Esophagus squamous epithelium (tissue), 5 donors: ENCODE results near the gene SFXN5. TPM values are rescaled to one million over a fixed set of nuclear protein-coding genes. Genes with fewer than 3 reads are reported as not detected.

ENCODE experiments used
- DNase-seq: peaks from one replicate; lab custom pipeline; 2025; lab: John Stamatoyannopoulos, UW
- H3K27ac ChIP-seq, 4 donors: fragments of 200-600 bp; sonication (generic); one replicate each; pipeline ENCODE4 v1.5.1; 2016 to 2019; ENCODE audit warnings: mild to moderate bottlenecking in 1 of 4
- H3K27me3 ChIP-seq, 4 donors: fragments of 200-600 bp; sonication (generic); 1 replicate in 3 of 4; 2 replicates in 1 of 4; pipeline versions ENCODE4 v1.5.1 to v1.6.0; 2017 to 2021; ENCODE audit warnings: antibody characterized with exemption in 1 of 4
- H3K36me3 ChIP-seq, 3 donors: fragments of 200-600 bp; sonication (generic); one replicate each; pipeline ENCODE4 v1.5.1; 2016 to 2019
- H3K4me1 ChIP-seq, 3 donors: fragments of 200-600 bp; sonication (generic); one replicate each; pipeline ENCODE4 v1.5.1; 2017 to 2019
- H3K4me3 ChIP-seq, 4 donors: fragments of 200-600 bp; sonication (generic); 1 replicate in 3 of 4; 2 replicates in 1 of 4; pipeline ENCODE4 v1.5.1; 2016 to 2019; ENCODE audit warnings: mild to moderate bottlenecking in 2 of 4, moderate library complexity in 1 of 4
- H3K9me3 ChIP-seq, 3 donors: fragments of 200-600 bp; sonication (generic); one replicate each; pipeline ENCODE4 v1.5.1; 2016 to 2019
- CTCF ChIP-seq, 6 experiments: fragments of 450-650 bp in 4 of 6; fragments of 200-600 bp in 2 of 6; sonication (generic) in 2 of 6; IDR thresholded peaks; one replicate each; pipeline ENCODE4 v1.5.1; 2016 to 2019; ENCODE audit warnings: antibody characterized with exemption in 6 of 6, mild to moderate bottlenecking in 4 of 6, moderate library complexity in 4 of 6
- POLR2A ChIP-seq, 4 donors: fragments of 450-650 bp; IDR thresholded peaks; one replicate each; pipeline ENCODE4 v1.6.1; 2017; ENCODE audit warnings: antibody characterized with exemption in 4 of 4, mild to moderate bottlenecking in 4 of 4, moderate library complexity in 3 of 4
- WGBS, 2 donors: methylation state at CpG; one replicate each; pipeline ENCODE4 v1.1.5; 2018; 5-methylcytosine and 5-hydroxymethylcytosine counted together
- intact Hi-C: fragments of 100-400 bp; cut with DNase I; formaldehyde crosslinking; loops from one replicate; pipeline ENCODE4 v1.15.0; 2022
- total RNA-seq, 4 donors: library from RNA; depleted of rRNA; stranded (reverse); fragments of >200 nt; gene quantifications; one replicate each; pipeline ENCODE4 v1.1.0, GENCODE V29; 2016
- donor health status: DM: yes; HTN: yes; CAD: no.

Gene SFXN5
- total RNA-seq, 4 donors from 2014 or later: 4.2 to 16.4 (median 12.7) TPM

- WGBS, 2 donors: 74 to 88% methylated on average over 9 of the region's 10 CpGs
- no peak overlapping the region for H3K27ac ChIP-seq
- no peak for DNase-seq
- no peaks in the 10 kb centered on the region for H3K9me3 ChIP-seq
- H3K36me3 ChIP-seq: peaks cover 0 to 8% (median 0%) of the 10 kb centered on the region in 3 donors
- TF ChIP-seq CTCF (IDR thresholded peaks at IDR 0.05): no peak
- TF ChIP-seq POLR2A (IDR thresholded peaks at IDR 0.05): no peak
- intact Hi-C loops: no loop called here
- H3K27me3 ChIP-seq: no peaks in the 10 kb centered on the region
- H3K4me3 ChIP-seq: no peak overlapping the region
- H3K4me1 ChIP-seq: no peaks in the 10 kb centered on the region
Measured at GRCh38 chr2:73031725-73032701, 39.5 kb downstream of the SFXN5 start.

- Histone ChIP-seq H3K27ac (no peak overlapping the region), H3K4me3 (no peak overlapping the region), H3K27me3 (no peaks in the 10 kb centered on the region), H3K9me3 (no peaks in the 10 kb centered on the region), H3K4me1 (no peaks in the 10 kb centered on the region), H3K36me3 (peaks cover 0 to 8% (median 0%) of the 10 kb centered on the region in 3 donors)
- DNase-seq: no peak
- 77 to 96% methylated on average over 3 of the region's 3 CpGs for WGBS, 2 donors
- TF ChIP-seq CTCF (IDR thresholded peaks at IDR 0.05) (no peak), POLR2A (IDR thresholded peaks at IDR 0.05) (no peak)
- intact Hi-C loops: no loop called here
Measured at GRCh38 chr2:73031095-73031678, 40.3 kb downstream of the SFXN5 start.

GRCh38 chr2:73028841-73029240 lies 42.7 kb downstream of the SFXN5 start:
- no peak overlapping the region for H3K4me3 ChIP-seq

GRCh38 chr2:73027340-73027739 lies 44.2 kb downstream of the SFXN5 start:
- peaks cover 0 to 14% (median 0%) of the 10 kb centered on the region in 3 donors for H3K36me3 ChIP-seq
- H3K27me3 ChIP-seq: no peaks in the 10 kb centered on the region
- no peak overlapping the region for H3K4me3 ChIP-seq
- intact Hi-C loops: no loop called here
- WGBS, 2 donors: 88 to 100% methylated on average over 1 of the region's 1 CpG
- no peaks in the 10 kb centered on the region for H3K9me3 ChIP-seq
- no peak for TF ChIP-seq CTCF (IDR thresholded peaks at IDR 0.05)
- no peak for TF ChIP-seq POLR2A (IDR thresholded peaks at IDR 0.05)
- H3K27ac ChIP-seq: no peak overlapping the region
- H3K4me1 ChIP-seq: no peaks in the 10 kb centered on the region
- DNase-seq: no peak

More at GRCh38 chr2:73028841-73029240, 42.7 kb downstream of the SFXN5 start:
- Histone ChIP-seq H3K27me3 (no peaks in the 10 kb centered on the region), H3K9me3 (no peaks in the 10 kb centered on the region), H3K27ac (no peak overlapping the region), H3K4me1 (no peaks in the 10 kb centered on the region), H3K36me3 (peaks cover 0 to 8% (median 0%) of the 10 kb centered on the region in 3 donors)
- intact Hi-C loops: no loop called here
- no peak for TF ChIP-seq POLR2A (IDR thresholded peaks at IDR 0.05)
- TF ChIP-seq CTCF (IDR thresholded peaks at IDR 0.05): no peak
- no peak for DNase-seq
- 69 to 78% methylated on average over 4 to 8 of the region's 10 CpGs for WGBS, 2 donors

- Histone ChIP-seq H3K4me1 (no peaks in the 10 kb centered on the region), H3K27me3 (no peaks in the 10 kb centered on the region), H3K27ac (no peak overlapping the region), H3K4me3 (no peak overlapping the region), H3K9me3 (no peaks in the 10 kb centered on the region), H3K36me3 (peaks cover 0 to 26% (median 0%) of the 10 kb centered on the region in 3 donors)
- no peak for TF ChIP-seq CTCF (IDR thresholded peaks at IDR 0.05)
- intact Hi-C loops: no loop called here
- no peak for DNase-seq
- 100% methylated on average over 1 of the region's 1 CpG for WGBS, 2 donors
Measured at GRCh38 chr2:73023497-73023896, 48.0 kb downstream of the SFXN5 start.
